GM12878 (cell line): Measurements from ENCODE around the gene BEST1.

Experiments
- CHD2 ChIP-seq: IDR thresholded peaks from 2 replicates; pipeline ENCODE4 v1.6.1; 2011; ENCODE audit warnings: low read depth, low read length, improper control_type of control experiment, borderline replicate concordance
- CTCF ChIP-seq, 3 experiments: IDR thresholded peaks in 2 of 3; conservative IDR thresholded peaks in 1 of 3; 2 replicates each; pipeline ENCODE4 v1.5.1; 2011; ENCODE audit warnings: low read depth in 3 of 3, low read length in 3 of 3, mild to moderate bottlenecking in 3 of 3, control low read depth in 2 of 3, moderate library complexity in 2 of 3, inconsistent platforms in 1 of 3, mixed read lengths in 1 of 3; ENCODE audit not compliant: control insufficient read depth in 2 of 3, insufficient read depth in 1 of 3; ENCODE audit errors: extremely low read depth in 1 of 3
- ESRRA ChIP-seq: IDR thresholded peaks from 2 replicates; pipeline ENCODE4 v1.6.1; 2012; ENCODE audit warnings: mild to moderate bottlenecking, low read length, improper control_type of control experiment
- FOS ChIP-seq: IDR thresholded peaks from 3 replicates; pipeline ENCODE4 v1.6.1; 2011; ENCODE audit warnings: borderline replicate concordance; ENCODE audit not compliant: insufficient read length; ENCODE audit errors: extremely low read depth
- HDAC6 ChIP-seq: fragments of 200-600 bp; sonication (generic); IDR thresholded peaks from one replicate; pipeline ENCODE4 v1.8.0; 2017; ENCODE audit warnings: antibody characterized with exemption; ENCODE audit not compliant: unreplicated experiment
- JUNB ChIP-seq: IDR thresholded peaks from 2 replicates; pipeline ENCODE4 v1.6.1; 2016; ENCODE audit warnings: antibody characterized with exemption, mild to moderate bottlenecking
- POLR2A ChIP-seq: IDR thresholded peaks from 2 replicates; pipeline ENCODE4 v1.6.1; 2011; ENCODE audit warnings: low read depth, mild to moderate bottlenecking, low read length
- RAD21 ChIP-seq: IDR thresholded peaks from 2 replicates; pipeline ENCODE4 v1.6.1; 2011; ENCODE audit warnings: mild to moderate bottlenecking, low read depth, low read length, moderate library complexity; ENCODE audit not compliant: insufficient read depth
- RCOR1 ChIP-seq: conservative IDR thresholded peaks from 2 replicates; pipeline ENCODE4 v1.6.1; 2012; ENCODE audit warnings: low read depth, low read length, improper control_type of control experiment
- SP1 ChIP-seq: IDR thresholded peaks from one replicate; pipeline ENCODE4 v1.6.1; 2011; ENCODE audit warnings: low read depth, low read length
- TF ChIP-seq, protein P1 (sequence below): fragments of 450-650 bp; IDR thresholded peaks from 2 replicates; pipeline ENCODE4 v1.6.1; 2017; ENCODE audit warnings: mild to moderate bottlenecking

- TF ChIP-seq JUNB (no peak), HDAC6 (no peak), RCOR1 (no peak), CHD2 (no peak), CTCF (IDR thresholded peaks at IDR 0.05 in 2 of 3, conservative IDR thresholded peaks at IDR 0.05 in 1 of 3; ENCODE audit: control insufficient read depth in 2 of 3, extremely low read depth in 1 of 3, insufficient read depth in 1 of 3, low read depth in 3 of 3, low read length in 3 of 3) (no peak), RAD21 (no peak), POLR2A (no peak), FOS (no peak), SP1 (no peak), ESRRA (no peak)
- TF ChIP-seq, protein P1, sequence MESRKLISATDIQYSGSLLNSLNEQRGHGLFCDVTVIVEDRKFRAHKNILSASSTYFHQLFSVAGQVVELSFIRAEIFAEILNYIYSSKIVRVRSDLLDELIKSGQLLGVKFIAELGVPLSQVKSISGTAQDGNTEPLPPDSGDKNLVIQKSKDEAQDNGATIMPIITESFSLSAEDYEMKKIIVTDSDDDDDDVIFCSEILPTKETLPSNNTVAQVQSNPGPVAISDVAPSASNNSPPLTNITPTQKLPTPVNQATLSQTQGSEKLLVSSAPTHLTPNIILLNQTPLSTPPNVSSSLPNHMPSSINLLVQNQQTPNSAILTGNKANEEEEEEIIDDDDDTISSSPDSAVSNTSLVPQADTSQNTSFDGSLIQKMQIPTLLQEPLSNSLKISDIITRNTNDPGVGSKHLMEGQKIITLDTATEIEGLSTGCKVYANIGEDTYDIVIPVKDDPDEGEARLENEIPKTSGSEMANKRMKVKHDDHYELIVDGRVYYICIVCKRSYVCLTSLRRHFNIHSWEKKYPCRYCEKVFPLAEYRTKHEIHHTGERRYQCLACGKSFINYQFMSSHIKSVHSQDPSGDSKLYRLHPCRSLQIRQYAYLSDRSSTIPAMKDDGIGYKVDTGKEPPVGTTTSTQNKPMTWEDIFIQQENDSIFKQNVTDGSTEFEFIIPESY, result no peak
Measured at GRCh38 chr11:61903845-61904244, 46.3 kb upstream of the BEST1 start.
